Astrocyte (in vitro differentiated cells and primary cell): ENCODE results near the gene CCDC71L.

Source experiments
- EZH2 ChIP-seq: IDR thresholded peaks from 2 replicates; pipeline ENCODE4 v1.6.1; 2012; ENCODE audit warnings: mild to moderate bottlenecking, low read length, inconsistent platforms; ENCODE audit not compliant: insufficient read depth
- TF ChIP-seq, protein P1 (sequence below): IDR thresholded peaks from 2 replicates; pipeline ENCODE4 v1.5.1; 2011; ENCODE audit warnings: low read depth, mild to moderate bottlenecking, inconsistent platforms, low read length, moderate library complexity; ENCODE audit not compliant: insufficient read depth

DNA sequence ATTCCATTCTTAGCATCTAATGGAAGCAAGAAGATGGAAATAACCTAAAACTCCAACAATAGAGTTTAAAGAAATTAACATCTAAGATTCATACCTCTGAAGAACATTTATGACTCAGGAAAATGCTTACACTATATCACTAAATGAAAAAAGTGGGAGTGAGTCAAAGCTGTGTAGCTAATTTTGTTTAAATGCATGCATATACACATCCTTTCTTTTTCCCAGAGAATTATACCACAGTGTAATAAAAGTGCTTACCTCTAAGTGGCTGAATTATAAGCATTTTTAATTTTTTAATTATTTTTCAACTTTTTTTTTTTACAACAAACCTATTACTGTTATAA lies 44.3 kb downstream of the CCDC71L start:
- TF ChIP-seq, protein P1, sequence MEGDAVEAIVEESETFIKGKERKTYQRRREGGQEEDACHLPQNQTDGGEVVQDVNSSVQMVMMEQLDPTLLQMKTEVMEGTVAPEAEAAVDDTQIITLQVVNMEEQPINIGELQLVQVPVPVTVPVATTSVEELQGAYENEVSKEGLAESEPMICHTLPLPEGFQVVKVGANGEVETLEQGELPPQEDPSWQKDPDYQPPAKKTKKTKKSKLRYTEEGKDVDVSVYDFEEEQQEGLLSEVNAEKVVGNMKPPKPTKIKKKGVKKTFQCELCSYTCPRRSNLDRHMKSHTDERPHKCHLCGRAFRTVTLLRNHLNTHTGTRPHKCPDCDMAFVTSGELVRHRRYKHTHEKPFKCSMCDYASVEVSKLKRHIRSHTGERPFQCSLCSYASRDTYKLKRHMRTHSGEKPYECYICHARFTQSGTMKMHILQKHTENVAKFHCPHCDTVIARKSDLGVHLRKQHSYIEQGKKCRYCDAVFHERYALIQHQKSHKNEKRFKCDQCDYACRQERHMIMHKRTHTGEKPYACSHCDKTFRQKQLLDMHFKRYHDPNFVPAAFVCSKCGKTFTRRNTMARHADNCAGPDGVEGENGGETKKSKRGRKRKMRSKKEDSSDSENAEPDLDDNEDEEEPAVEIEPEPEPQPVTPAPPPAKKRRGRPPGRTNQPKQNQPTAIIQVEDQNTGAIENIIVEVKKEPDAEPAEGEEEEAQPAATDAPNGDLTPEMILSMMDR: no peak
- TF ChIP-seq EZH2: no peak
